PC-9 (cell line): Measurements from ENCODE around the gene PPP2R5B.

Experiments
- EZH2 ChIP-seq: fragments of 200-600 bp; sonication (generic); IDR thresholded peaks from 2 replicates; pipeline ENCODE4 v1.8.0; 2017; ENCODE audit warnings: antibody characterized with exemption, low read depth
- TF ChIP-seq, protein P1 (sequence below): fragments of 200-600 bp; sonication (generic); conservative IDR thresholded peaks from 2 replicates; pipeline ENCODE4 v1.6.1; 2017; ENCODE audit warnings: mixed run types, antibody characterized with exemption, mild to moderate bottlenecking, moderate library complexity

DNA sequence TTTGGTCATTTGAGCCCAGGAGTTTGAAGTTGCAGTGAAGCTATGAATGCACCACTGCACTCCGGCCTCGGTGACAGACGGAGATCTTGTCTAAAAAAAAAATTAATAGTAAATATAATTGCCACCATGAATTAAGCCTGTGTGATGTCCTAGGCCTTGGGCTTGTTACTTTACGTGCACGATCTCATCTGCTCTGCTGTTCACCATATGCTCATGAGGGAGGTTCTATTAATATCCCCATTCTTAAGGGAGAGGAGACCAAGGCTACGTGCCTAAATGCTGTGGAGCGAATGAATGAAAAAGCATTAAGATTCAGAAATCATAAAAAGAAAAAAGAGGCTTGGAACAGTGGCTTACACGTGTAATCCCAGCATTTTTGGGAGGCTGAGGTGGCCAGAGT, 4.9 kb upstream of the PPP2R5B start:
- TF ChIP-seq, protein P1, sequence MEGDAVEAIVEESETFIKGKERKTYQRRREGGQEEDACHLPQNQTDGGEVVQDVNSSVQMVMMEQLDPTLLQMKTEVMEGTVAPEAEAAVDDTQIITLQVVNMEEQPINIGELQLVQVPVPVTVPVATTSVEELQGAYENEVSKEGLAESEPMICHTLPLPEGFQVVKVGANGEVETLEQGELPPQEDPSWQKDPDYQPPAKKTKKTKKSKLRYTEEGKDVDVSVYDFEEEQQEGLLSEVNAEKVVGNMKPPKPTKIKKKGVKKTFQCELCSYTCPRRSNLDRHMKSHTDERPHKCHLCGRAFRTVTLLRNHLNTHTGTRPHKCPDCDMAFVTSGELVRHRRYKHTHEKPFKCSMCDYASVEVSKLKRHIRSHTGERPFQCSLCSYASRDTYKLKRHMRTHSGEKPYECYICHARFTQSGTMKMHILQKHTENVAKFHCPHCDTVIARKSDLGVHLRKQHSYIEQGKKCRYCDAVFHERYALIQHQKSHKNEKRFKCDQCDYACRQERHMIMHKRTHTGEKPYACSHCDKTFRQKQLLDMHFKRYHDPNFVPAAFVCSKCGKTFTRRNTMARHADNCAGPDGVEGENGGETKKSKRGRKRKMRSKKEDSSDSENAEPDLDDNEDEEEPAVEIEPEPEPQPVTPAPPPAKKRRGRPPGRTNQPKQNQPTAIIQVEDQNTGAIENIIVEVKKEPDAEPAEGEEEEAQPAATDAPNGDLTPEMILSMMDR = no peak
- TF ChIP-seq EZH2 = no peak
